ENCODE measurements around the gene IL17RA.
"Not testable (repeated sequence)": the region's sequence is repeated elsewhere in the genome, so short reads cannot be mapped to it uniquely, and the experiment has no call there.

Gene IL17RA

DNA sequence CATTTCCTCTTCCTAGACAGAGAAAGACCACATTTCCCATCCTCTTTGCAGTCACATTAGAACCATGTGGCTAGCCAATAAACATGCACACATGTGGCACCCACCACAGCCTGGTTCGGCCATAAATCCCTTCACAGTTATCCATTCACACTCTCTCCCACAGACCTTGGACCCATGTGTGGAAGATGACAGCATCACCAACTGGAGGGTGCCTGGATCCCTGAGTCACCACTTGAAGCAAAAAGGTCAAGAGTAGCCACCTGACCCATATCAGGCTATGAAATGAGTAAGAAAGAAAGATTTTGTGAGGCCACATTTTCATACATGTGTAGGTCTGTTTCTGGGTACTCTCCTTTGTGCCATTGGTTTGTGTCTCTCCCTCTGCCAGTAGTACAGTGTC, 45.4 kb downstream of the IL17RA start:
- DNase-seq = no peak

GRCh38 chr22:17131686-17132085, 46.9 kb downstream of the IL17RA start:
- DNase-seq = no peak

GRCh38 chr22:17132112-17132511, 47.3 kb downstream of the IL17RA start:
- no peak for DNase-seq

GRCh38 chr22:17133137-17133536, 48.3 kb downstream of the IL17RA start:
- no peak for DNase-seq

DNA sequence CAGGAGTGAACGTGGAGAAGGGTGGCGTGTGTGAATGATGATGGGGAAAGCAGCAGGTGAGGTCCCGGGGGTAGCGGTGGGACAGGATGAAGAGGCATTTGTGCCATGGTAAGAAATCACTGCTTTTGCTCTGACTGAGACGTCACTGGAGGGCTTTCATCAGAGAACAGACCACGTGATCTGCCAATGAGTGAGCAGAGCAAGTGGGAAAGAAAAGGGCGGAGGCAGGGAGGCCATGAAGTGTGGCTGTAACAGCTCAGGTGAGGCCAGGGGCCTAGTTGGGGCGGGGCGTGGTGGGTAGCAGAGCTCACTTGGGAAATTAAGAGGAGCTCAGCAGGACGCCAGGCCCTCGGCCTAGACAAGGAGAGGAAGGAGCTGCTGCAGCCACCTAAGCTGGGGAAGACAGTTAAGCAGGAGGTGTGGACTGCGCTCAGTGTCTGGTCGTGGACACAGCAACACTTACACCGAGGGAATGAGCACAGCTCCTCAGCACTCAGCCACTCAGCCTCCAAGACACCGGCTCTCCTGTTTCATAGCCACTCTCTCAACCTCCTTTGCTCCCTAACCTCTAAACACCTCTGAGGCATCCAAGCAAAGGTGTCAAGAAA, 50.5 kb downstream of the IL17RA start:
- DNase-seq = no peak

GRCh38 chr22:17137170-17137569, 52.4 kb downstream of the IL17RA start:
- DNase-seq = no peak

DNA sequence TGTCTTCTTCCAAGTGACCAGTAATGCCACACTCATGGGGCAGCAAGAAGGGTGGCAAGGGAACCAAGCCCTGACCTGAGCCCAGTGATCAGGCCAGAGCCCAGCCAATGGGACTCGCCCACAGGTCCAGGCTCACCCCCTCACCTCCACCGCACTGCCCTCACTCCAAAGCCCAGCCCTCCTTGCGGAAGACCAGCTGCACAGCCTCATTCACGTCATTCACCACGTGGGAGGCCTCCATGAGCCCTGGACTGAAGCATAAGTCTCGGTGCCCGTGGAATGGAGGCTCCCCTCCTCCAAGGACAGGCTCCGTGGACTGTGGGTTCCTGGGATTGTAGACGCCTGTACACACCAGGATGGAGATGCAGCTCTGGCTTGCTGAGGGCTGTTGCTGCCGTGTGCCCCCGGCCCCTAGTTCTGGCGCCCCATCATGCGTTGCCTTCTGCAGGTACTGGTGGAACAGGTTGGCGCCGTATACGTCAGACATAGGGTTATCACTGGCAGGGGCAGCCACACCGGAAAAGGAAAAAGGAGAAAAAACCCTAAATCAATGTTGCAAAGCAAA, 53.1 kb downstream of the IL17RA start:
- no peak for DNase-seq

DNA sequence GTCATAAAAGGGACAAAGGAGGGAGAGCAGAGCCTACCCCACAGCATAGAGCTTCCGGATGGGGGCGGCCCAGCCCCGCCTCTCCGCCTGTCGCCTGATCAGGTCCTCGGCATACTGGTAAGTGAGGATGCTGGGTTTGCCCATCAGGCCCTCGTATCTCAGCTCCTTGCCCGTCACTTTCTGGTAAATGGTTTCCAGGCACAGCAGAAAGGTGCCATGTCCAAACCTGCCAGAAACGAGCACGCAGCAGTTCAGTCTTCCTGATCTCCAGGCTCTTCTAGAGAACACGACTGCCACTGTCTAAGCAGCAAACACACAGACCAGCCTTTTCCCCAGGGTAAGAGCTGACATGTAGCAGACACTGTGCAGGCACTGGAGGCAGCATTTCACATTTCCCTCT, 53.7 kb downstream of the IL17RA start:
- DNase-seq = no peak

DNA sequence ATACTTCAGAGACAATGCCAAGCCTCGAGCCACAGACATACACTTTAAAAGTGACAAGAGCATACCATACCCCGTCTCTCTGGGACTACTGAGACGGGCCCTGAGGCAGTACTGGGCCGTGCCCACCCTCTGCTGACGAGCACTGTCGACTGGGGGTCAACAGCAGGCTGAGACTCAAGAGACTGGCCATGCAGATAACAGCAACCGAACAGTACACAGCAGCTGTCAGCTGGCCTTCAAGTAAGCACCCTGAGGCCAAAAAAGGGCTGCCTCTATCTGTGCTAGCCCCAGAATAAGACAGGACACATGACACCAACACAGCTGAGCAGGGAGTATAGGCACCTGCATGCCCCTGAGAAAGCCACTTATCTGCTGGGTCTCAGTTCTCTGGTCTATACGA, 55.2 kb downstream of the IL17RA start:
- DNase-seq = no peak

- DNase-seq = no peak
Observed at GRCh38 chr22:17140826-17141766, 56.3 kb downstream of the IL17RA start.

DNA sequence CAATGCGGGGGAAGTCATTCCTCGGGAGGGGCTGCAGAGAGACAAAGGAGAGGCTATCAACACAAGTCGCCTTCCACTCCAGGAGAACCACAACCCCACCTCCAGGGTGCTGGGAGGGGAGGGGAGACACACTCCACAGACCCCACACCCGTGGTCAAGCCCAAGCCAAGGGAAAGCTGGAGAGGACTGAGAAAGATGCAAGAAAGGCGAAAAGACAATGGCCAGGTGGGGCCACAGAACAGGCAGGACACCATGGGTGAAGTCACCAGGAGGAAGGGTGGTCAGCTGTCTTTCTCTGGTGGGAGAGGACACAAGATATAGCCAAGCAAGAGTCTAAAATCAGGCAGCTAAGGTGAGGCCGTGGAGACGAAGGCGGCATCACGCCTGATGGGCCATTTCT, 58.3 kb downstream of the IL17RA start:
- DNase-seq = no peak

DNA sequence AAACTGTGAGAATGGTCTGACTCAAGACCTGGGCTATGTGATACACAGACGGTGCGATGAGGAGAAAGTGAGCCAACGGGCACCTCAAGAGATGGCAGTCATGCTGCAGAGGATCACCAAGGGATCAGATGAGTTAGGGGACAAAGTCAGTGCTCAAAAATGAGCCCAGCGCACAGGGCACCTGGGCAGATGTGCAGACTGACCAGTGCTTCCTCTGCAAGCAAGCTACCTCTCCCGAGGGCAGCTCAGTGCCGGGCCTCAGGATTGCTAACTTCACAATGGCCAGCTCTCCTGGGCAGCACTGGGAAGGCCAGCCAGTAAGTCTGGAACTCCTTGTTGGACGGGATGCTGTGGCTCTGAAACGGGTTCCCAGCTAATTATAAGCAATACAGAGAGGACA, 59.0 kb downstream of the IL17RA start:
- DNase-seq = no peak

GRCh38 chr22:17145021-17145680, 60.4 kb downstream of the IL17RA start:
- no peak for DNase-seq

- DNase-seq = not testable (repeated sequence)
Observed at GRCh38 chr22:17147458-17147857, 62.7 kb downstream of the IL17RA start.

GRCh38 chr22:17149076-17149815, 64.4 kb downstream of the IL17RA start:
- DNase-seq = no peak

DNA sequence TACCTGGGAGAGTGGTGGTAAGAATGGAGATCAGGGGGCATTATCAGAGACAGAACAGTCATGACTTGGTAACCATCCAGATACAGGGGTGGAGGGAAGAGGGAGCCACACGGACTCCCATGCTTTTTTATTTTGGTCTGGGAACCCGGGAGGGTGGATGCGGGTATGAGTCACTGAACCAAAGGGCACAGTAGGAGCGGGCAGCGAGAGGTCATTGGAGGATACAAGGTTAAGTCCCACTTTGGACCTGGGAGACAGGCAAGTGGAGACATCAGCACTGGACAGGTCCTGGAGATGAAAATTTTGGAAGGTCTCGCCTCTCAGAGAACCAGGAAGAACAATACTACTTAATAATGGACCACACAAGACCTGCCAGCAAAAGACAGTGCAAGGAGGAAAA, 67.5 kb downstream of the IL17RA start:
- no peak for DNase-seq

GRCh38 chr22:17152971-17153370, 68.2 kb downstream of the IL17RA start:
- no peak for DNase-seq

DNA sequence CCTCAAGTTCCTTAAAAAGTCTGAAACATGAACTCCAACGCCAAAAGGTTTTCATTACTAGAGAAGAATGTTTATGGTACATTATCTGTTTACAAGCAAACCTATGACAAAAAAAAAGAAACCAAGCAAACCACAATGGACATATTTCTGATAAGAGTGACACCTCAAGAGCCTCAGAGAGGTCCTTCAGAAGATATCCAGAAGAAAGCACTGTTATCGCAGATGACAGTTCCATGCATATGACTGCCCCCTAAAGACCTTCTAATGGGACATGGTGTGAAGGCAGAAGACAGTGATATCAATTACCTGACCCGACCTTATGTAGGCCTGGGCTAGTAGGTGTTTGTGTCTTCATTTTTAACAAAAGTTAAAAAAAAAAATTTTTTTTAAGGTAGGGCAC, 71.1 kb downstream of the IL17RA start:
- DNase-seq = no peak

DNA sequence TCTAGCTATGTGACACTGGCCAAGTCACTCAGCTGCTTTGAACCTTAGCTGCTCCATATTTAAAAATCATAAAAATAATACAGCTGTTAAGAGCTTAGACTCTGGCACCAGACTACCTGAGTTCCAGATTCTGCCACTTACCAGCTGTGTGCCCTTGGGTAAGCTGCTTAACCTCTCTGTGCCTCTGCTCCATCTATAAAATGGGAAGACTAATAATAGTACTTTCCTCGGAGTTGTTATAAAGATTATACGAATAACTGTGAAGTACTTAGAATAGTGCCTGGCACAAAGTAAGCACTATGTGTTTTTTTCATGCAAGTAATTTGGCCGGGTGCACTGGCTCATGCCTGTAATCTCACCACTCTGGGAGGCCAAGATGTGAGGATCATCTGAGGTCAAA, 72.9 kb downstream of the IL17RA start:
- no peak for DNase-seq

DNA sequence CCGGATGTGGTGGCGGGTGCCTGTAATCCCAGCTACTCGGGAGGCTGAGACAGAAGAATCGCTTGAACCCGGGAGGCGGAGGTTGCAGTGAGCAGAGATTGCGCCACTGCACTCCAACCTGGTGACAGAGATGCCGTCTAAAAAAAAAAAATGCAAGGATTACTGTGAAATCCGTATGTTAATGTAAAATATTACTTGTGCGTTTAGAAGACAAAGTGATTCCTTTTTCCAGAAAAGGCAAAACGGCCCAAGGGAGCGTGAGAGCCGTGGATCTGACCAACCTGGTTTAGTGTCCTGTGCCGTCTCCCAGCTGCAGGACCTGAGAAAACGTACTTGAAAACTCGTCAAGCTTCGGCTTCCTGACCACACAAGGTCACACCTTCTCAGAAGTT, 73.4 kb downstream of the IL17RA start:
- DNase-seq = no peak

DNA sequence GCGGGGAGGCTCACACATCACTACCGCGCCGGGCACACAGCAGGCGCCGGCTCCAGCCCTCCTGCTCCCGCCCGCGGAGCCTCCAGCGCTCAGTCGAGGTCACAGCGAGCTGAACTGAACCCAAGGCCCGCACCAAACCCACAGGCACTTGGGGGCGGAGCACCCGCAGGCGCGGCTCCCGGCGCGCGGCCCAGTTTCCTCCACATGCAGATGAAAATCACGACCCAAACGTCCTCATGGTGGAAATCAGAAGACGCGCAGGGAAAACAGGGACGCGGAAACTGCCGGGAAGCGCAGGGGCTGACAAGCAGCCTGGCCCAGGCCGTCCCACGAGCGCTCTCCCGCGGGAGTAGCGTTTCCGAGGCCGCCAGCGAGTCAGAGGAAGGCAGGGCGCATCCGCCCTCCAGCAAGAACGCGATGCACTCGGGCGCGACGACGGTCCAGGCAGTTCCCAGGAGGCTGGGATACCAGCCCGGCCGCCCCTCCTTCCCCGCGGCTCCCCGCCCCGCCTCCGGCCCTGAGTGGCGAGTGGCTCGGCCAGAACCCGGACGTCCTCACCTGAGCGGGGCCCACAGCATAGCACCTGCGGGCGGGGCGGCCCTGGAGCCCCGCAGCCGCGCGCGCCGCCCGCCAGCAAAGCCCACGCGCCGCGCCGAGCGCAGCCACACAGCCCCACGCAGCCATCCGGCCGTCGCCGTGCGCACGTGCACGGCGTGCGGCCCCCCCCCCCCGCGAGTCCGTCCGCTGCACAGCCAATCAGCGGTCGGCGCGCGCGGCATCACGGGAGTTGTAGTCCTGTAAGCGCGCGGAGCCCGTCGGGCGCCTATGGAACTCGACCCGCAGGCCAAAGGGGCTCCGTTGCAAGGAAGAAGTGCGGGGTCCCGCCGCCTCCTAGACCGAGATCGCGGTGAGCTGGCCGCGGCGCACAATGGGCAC, 74.0 kb downstream of the IL17RA start, which contains the start of gene HDHD5:
HDHD5 (minus strand) TSS at position 710 of the 936 bp plus-strand sequence; CDS start at position 684, 26 bp downstream.
- peak; percentile 90 to 92 for DNase-seq

Data from stimulated activated CD4-positive, alpha-beta T cell treated with anti-CD3 and anti-CD28 coated beads, Interleukin-4, amount 100 ng/mL, for 4 hours (primary cell).